ENCODE data around the gene CACNA1A. TPM values are rescaled to one million over a fixed set of nuclear protein-coding genes. Genes with fewer than 3 reads are reported as not detected.
"Not testable (repeated sequence)": the region's sequence is repeated elsewhere in the genome, so short reads cannot be mapped to it uniquely, and the experiment has no call there.

CACNA1A gene
- total RNA-seq, 1 donor from 2014 or later = 23.2 TPM

- peak; percentile 76 for TF ChIP-seq CTCF (conservative IDR thresholded peaks at IDR 0.05)
- Mint-ChIP-seq H3K4me3 (no peak overlapping the region), H3K36me3 (no peaks in the 10 kb centered on the region), H3K4me1 (ENCODE audit: unreplicated experiment) (no peaks in the 10 kb centered on the region), H3K9me3 (no peaks in the 10 kb centered on the region), H3K27me3 (peaks cover 5% of the 10 kb centered on the region), H3K27ac (no peak overlapping the region)
- no peak for DNase-seq (ENCODE audit: extremely low spot score, unreplicated experiment)
Measured at GRCh38 chr19:13366529-13367143, 139.6 kb downstream of the CACNA1A start.

GRCh38 chr19:13363954-13364353 is 142.3 kb downstream of the CACNA1A start:
- no peak overlapping the region for H3K4me3 Mint-ChIP-seq
- TF ChIP-seq CTCF (conservative IDR thresholded peaks at IDR 0.05) = no peak
- H3K36me3 Mint-ChIP-seq = no peaks in the 10 kb centered on the region
- peaks cover 7% of the 10 kb centered on the region for H3K27me3 Mint-ChIP-seq
- H3K4me1 Mint-ChIP-seq (ENCODE audit: unreplicated experiment) = no peaks in the 10 kb centered on the region
- H3K27ac Mint-ChIP-seq = no peak overlapping the region
- DNase-seq (ENCODE audit: extremely low spot score, unreplicated experiment) = no peak
- no peaks in the 10 kb centered on the region for H3K9me3 Mint-ChIP-seq

GRCh38 chr19:13363245-13363644 is 143.0 kb downstream of the CACNA1A start:
- Mint-ChIP-seq H3K27ac (no peak overlapping the region), H3K27me3 (peaks cover 7% of the 10 kb centered on the region), H3K9me3 (no peaks in the 10 kb centered on the region), H3K36me3 (no peaks in the 10 kb centered on the region), H3K4me1 (ENCODE audit: unreplicated experiment) (no peaks in the 10 kb centered on the region), H3K4me3 (no peak overlapping the region)
- TF ChIP-seq CTCF (conservative IDR thresholded peaks at IDR 0.05) = no peak
- DNase-seq (ENCODE audit: extremely low spot score, unreplicated experiment) = no peak

- no peak overlapping the region for H3K4me3 Mint-ChIP-seq
- H3K36me3 Mint-ChIP-seq = no peaks in the 10 kb centered on the region
- no peaks in the 10 kb centered on the region for H3K9me3 Mint-ChIP-seq
- H3K27ac Mint-ChIP-seq = no peak overlapping the region
- TF ChIP-seq CTCF (conservative IDR thresholded peaks at IDR 0.05) = no peak
- no peak for DNase-seq (ENCODE audit: extremely low spot score, unreplicated experiment)
- peaks cover 7% of the 10 kb centered on the region for H3K27me3 Mint-ChIP-seq
- H3K4me1 Mint-ChIP-seq (ENCODE audit: unreplicated experiment) = no peaks in the 10 kb centered on the region
Measured at GRCh38 chr19:13362668-13363067, 143.6 kb downstream of the CACNA1A start.

GRCh38 chr19:13361726-13362125 is 144.6 kb downstream of the CACNA1A start:
- H3K27me3 Mint-ChIP-seq; H3K36me3 Mint-ChIP-seq; H3K4me3 Mint-ChIP-seq; H3K27ac Mint-ChIP-seq; DNase-seq (ENCODE audit: extremely low spot score, unreplicated experiment); H3K4me1 Mint-ChIP-seq (ENCODE audit: unreplicated experiment); H3K9me3 Mint-ChIP-seq: not testable (repeated sequence)

GRCh38 chr19:13356686-13357280 is 149.5 kb downstream of the CACNA1A start:
- Mint-ChIP-seq H3K27me3 (peaks cover 3% of the 10 kb centered on the region), H3K36me3 (no peaks in the 10 kb centered on the region), H3K9me3 (no peaks in the 10 kb centered on the region), H3K4me1 (ENCODE audit: unreplicated experiment) (no peaks in the 10 kb centered on the region), H3K4me3 (no peak overlapping the region), H3K27ac (no peak overlapping the region)
- no peak for DNase-seq (ENCODE audit: extremely low spot score, unreplicated experiment)
- TF ChIP-seq CTCF (conservative IDR thresholded peaks at IDR 0.05) = no peak

All from type B pancreatic cell (in vitro differentiated cells).